Transverse colon (tissue), 4 donors: ENCODE data around the gene MAST4. TPM values are rescaled to one million over a fixed set of nuclear protein-coding genes. Genes with fewer than 3 reads are reported as not detected.
A peak's percentile ranks its signal among the peaks of the same experiment; 100 is the strongest.

ENCODE experiments used
- DNase-seq: peaks from one replicate; pipeline ENCODE4 v3.0.0-alpha.2; 2019
- H3K27ac ChIP-seq, 4 donors: fragments of 200-600 bp; sonication (generic); 2 replicates each; pipeline ENCODE4 v1.5.1; 2016 to 2018; ENCODE audit warnings: inconsistent platforms in 4 of 4
- H3K27me3 ChIP-seq: fragments of 200-600 bp; sonication (generic); 2 replicates; pipeline ENCODE4 v1.5.1; 2017; ENCODE audit warnings: inconsistent platforms
- H3K36me3 ChIP-seq, 4 donors: fragments of 200-600 bp; sonication (generic); 2 replicates each; pipeline ENCODE4 v1.5.1; 2017 to 2019; ENCODE audit warnings: inconsistent platforms in 4 of 4
- H3K4me1 ChIP-seq, 4 donors: fragments of 200-600 bp; sonication (generic); 2 replicates each; pipeline ENCODE4 v1.5.1; 2017 to 2020; ENCODE audit warnings: inconsistent platforms in 4 of 4
- H3K4me3 ChIP-seq, 4 donors: fragments of 200-600 bp; sonication (generic); 1 replicate in 1 of 4; 2 replicates in 3 of 4; pipeline versions ENCODE4 v1.5.1 to v1.6.1; 2017 to 2019; ENCODE audit warnings: inconsistent platforms in 4 of 4
- H3K9me3 ChIP-seq, 2 donors: fragments of 200-600 bp; sonication (generic); 2 replicates each; pipeline ENCODE4 v1.5.1; 2017 to 2019; ENCODE audit warnings: inconsistent platforms in 2 of 2
- EP300 ChIP-seq: sonication (generic); formaldehyde crosslinking; IDR thresholded peaks from one replicate; pipeline ENCODE4 v1.6.1; 2017; ENCODE audit warnings: antibody characterized with exemption, low read depth
- POLR2A ChIP-seq: fragments of 450-650 bp; IDR thresholded peaks from one replicate; pipeline ENCODE4 v1.6.1; 2016; ENCODE audit warnings: antibody characterized with exemption, mild to moderate bottlenecking, moderate library complexity
- POLR2AphosphoS5 ChIP-seq, 3 donors: sonication (generic); formaldehyde crosslinking; IDR thresholded peaks; one replicate each; pipeline ENCODE4 v1.6.1; 2016; ENCODE audit warnings: antibody characterized with exemption in 3 of 3
- WGBS, 2 donors: methylation state at CpG; one replicate each; pipeline ENCODE4 v1.1.5; 2018; ENCODE audit warnings: low coverage in 1 of 2; 5-methylcytosine and 5-hydroxymethylcytosine counted together
- in situ Hi-C, 4 donors: fragments of 200-750 bp; cut with MboI; loops; one replicate each; pipeline versions ENCODE4 v1.15.0 to v1.15.1; 2017; ENCODE audit warnings: low sequenced_read_pairs in 3 of 4, low pct_ligation_motif_present in 1 of 4, low pct_unique_long_range_greater_than_20kb in 1 of 4
- intact Hi-C: fragments of 100-400 bp; cut with DNase I; formaldehyde crosslinking; loops from one replicate; pipeline ENCODE4 v1.15.1; 2023; ENCODE audit warnings: low total_unique reads
- total RNA-seq, 4 donors: library from RNA; depleted of rRNA; stranded (reverse); fragments of >200 nt; gene quantifications; one replicate each; pipeline ENCODE4 v1.1.0, GENCODE V29; 2016
- TF ChIP-seq, protein P1 (sequence below), 5 experiments: fragments of 200-600 bp in 3 of 5; fragments of 450-650 bp in 2 of 5; sonication (generic) in 3 of 5; IDR thresholded peaks; 1 replicate in 2 of 5; 2 replicates in 3 of 5; pipeline ENCODE4 v1.5.1; 2016 to 2017; ENCODE audit warnings: antibody characterized with exemption in 5 of 5, inconsistent platforms in 3 of 5, mild to moderate bottlenecking in 2 of 5, moderate library complexity in 1 of 5

MAST4 gene
- total RNA-seq, 4 donors from 2014 or later, result 20.3 to 46.8 (median 35.4) TPM

- intact Hi-C loops (no loop called here), in situ Hi-C loops (no loop called here)
- Histone ChIP-seq H3K27ac (peak overlapping the region; percentile 56 to 63 (median 58)), H3K27me3 (no peaks in the 10 kb centered on the region), H3K4me3 (no peak overlapping the region), H3K9me3 (no peaks in the 10 kb centered on the region), H3K36me3 (no peaks in the 10 kb centered on the region), H3K4me1 (peaks cover 22 to 62% (median 39%) of the 10 kb centered on the region in 4 donors)
- TF ChIP-seq, protein P1, sequence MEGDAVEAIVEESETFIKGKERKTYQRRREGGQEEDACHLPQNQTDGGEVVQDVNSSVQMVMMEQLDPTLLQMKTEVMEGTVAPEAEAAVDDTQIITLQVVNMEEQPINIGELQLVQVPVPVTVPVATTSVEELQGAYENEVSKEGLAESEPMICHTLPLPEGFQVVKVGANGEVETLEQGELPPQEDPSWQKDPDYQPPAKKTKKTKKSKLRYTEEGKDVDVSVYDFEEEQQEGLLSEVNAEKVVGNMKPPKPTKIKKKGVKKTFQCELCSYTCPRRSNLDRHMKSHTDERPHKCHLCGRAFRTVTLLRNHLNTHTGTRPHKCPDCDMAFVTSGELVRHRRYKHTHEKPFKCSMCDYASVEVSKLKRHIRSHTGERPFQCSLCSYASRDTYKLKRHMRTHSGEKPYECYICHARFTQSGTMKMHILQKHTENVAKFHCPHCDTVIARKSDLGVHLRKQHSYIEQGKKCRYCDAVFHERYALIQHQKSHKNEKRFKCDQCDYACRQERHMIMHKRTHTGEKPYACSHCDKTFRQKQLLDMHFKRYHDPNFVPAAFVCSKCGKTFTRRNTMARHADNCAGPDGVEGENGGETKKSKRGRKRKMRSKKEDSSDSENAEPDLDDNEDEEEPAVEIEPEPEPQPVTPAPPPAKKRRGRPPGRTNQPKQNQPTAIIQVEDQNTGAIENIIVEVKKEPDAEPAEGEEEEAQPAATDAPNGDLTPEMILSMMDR (IDR thresholded peaks at IDR 0.05), result no peak
- TF ChIP-seq EP300, result no peak
- no peak for TF ChIP-seq POLR2A
- TF ChIP-seq POLR2AphosphoS5 (IDR thresholded peaks at IDR 0.05), result no peak
- no peak for DNase-seq
- WGBS, 2 donors, result 0 to 44% methylated on average over 2 to 5 of the region's 5 CpGs
Measured at GRCh38 chr5:66981266-66982055, 385.3 kb downstream of the MAST4 start.

GRCh38 chr5:66982056-66982387 lies 385.8 kb downstream of the MAST4 start:
- no peak for DNase-seq

GRCh38 chr5:66982470-66982869 lies 386.3 kb downstream of the MAST4 start:
- Histone ChIP-seq H3K4me3 (no peak overlapping the region), H3K4me1 (peaks cover 25 to 69% (median 43%) of the 10 kb centered on the region in 4 donors), H3K27ac (peak overlapping the region; percentile 56 to 63 (median 58)), H3K9me3 (no peaks in the 10 kb centered on the region), H3K36me3 (no peaks in the 10 kb centered on the region), H3K27me3 (no peaks in the 10 kb centered on the region)
- no peak for DNase-seq
- in situ Hi-C loops, result no loop called here
- TF ChIP-seq EP300 (no peak), POLR2A (no peak), POLR2AphosphoS5 (IDR thresholded peaks at IDR 0.05) (no peak)
- TF ChIP-seq, protein P1 (IDR thresholded peaks at IDR 0.05), result no peak
- WGBS, 2 donors, result 85 to 87% methylated on average over 5 of the region's 5 CpGs
- intact Hi-C loops, result no loop called here

More at GRCh38 chr5:66982056-66982387, 385.8 kb downstream of the MAST4 start:
- H3K27ac ChIP-seq, result peak overlapping the region; percentile 56 to 63 (median 58)
- peaks cover 25 to 68% (median 41%) of the 10 kb centered on the region in 4 donors for H3K4me1 ChIP-seq
- in situ Hi-C loops, result no loop called here
- H3K4me3 ChIP-seq, result no peak overlapping the region
- H3K9me3 ChIP-seq, result no peaks in the 10 kb centered on the region
- H3K36me3 ChIP-seq, result no peaks in the 10 kb centered on the region
- intact Hi-C loops, result no loop called here
- 41% methylated on average over 4 of the region's 4 CpGs for WGBS, 2 donors
- TF ChIP-seq, protein P1 (IDR thresholded peaks at IDR 0.05), result no peak
- TF ChIP-seq EP300 (no peak), POLR2A (no peak), POLR2AphosphoS5 (IDR thresholded peaks at IDR 0.05) (no peak)
- H3K27me3 ChIP-seq, result no peaks in the 10 kb centered on the region

- no peak for DNase-seq
- intact Hi-C loops (no loop called here), in situ Hi-C loops (no loop called here)
- H3K27me3 ChIP-seq, result no peaks in the 10 kb centered on the region
- H3K9me3 ChIP-seq, result no peaks in the 10 kb centered on the region
- no peak for TF ChIP-seq POLR2A
- H3K4me1 ChIP-seq, result peaks cover 25 to 73% (median 48%) of the 10 kb centered on the region in 4 donors
- 37 to 45% methylated on average over 3 of the region's 3 CpGs for WGBS, 2 donors
- peak overlapping the region; percentile 66 to 73 (median 68) for H3K27ac ChIP-seq
- no peak overlapping the region for H3K4me3 ChIP-seq
- H3K36me3 ChIP-seq, result no peaks in the 10 kb centered on the region
Measured at GRCh38 chr5:66985417-66985816, 389.2 kb downstream of the MAST4 start.
